Stomach (tissue), 4 donors: ENCODE measurements around the gene CDCA7.

Source experiments
- CTCF ChIP-seq, 7 experiments: fragments of 450-650 bp in 4 of 7; fragments of 200-600 bp in 3 of 7; sonication (generic) in 3 of 7; IDR thresholded peaks; one replicate each; pipeline ENCODE4 v1.5.1; 2016 to 2019; ENCODE audit warnings: antibody characterized with exemption in 7 of 7, control low read depth in 2 of 7, mild to moderate bottlenecking in 1 of 7
- POLR2A ChIP-seq, 4 donors: fragments of 450-650 bp; IDR thresholded peaks; one replicate each; pipeline ENCODE4 v1.6.1; 2016; ENCODE audit warnings: antibody characterized with exemption in 4 of 4, control low read depth in 2 of 4, mild to moderate bottlenecking in 1 of 4, moderate library complexity in 1 of 4
- POLR2AphosphoS5 ChIP-seq, 3 donors: sonication (generic); formaldehyde crosslinking; IDR thresholded peaks; one replicate each; pipeline ENCODE4 v1.6.1; 2016; ENCODE audit warnings: antibody characterized with exemption in 3 of 3

DNA sequence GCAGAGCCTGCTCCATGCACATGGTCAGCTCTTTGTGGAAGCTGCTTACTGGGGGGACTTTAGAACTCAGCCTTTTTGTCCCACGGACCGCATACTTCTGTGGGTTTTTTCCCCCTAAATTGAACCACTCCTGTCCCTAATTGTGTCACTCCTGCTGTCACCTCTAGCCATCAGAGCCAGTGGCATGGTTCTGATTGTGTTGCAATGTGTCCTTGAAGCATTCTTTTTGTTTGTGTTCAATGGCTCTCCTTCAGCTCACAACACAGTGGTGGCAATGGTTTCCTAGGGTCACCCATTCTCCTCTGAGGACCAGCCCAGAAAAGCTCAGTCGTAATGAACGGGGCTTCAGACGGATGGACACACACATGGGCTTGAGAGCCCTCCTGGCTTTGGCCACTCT lies 35.4 kb downstream of the CDCA7 start:
- TF ChIP-seq CTCF (IDR thresholded peaks at IDR 0.05): no peak
- TF ChIP-seq POLR2A (IDR thresholded peaks at IDR 0.05): no peak
- TF ChIP-seq POLR2AphosphoS5 (IDR thresholded peaks at IDR 0.05): no peak
